ENCODE data around the gene PDSS2. TPM values are rescaled to one million over a fixed set of nuclear protein-coding genes. Genes with fewer than 3 reads are reported as not detected.

Gene PDSS2
- total RNA-seq, 1 experiment from 2014 or later, result 12.1 TPM

GRCh38 chr6:107470364-107470763 lies 11.0 kb upstream of the PDSS2 start:
- Mint-ChIP-seq H3K4me1 (peaks cover 17 to 31% of the 10 kb centered on the region in 2 experiments), H3K36me3 (ENCODE audit: insufficient read depth in 1 of 3, low read depth in 3 of 3) (no peaks in the 10 kb centered on the region), H3K27ac (no peak overlapping the region), H3K27me3 (ENCODE audit: low read depth) (no peaks in the 10 kb centered on the region), H3K4me3 (no peak overlapping the region), H3K9me3 (no peaks in the 10 kb centered on the region)
- H3K9me3 ChIP-seq (ENCODE audit: control insufficient read depth, low read depth, low read length), result no peaks in the 10 kb centered on the region
- no peak overlapping the region for H2BK20ac ChIP-seq (ENCODE audit: low read depth, low read length, poor library complexity, severe bottlenecking)
- H2BK120ac ChIP-seq (ENCODE audit: low read depth, low read length, poor library complexity, severe bottlenecking), result no peak overlapping the region
- H3K79me2 ChIP-seq (ENCODE audit: insufficient read depth, low read length), result no peaks in the 10 kb centered on the region
- H2BK15ac ChIP-seq (ENCODE audit: low read depth, low read length), result no peak overlapping the region
- no peak overlapping the region for H3K18ac ChIP-seq (ENCODE audit: insufficient read length, low read depth, low read length)
- no peak overlapping the region for H3K4me2 ChIP-seq (ENCODE audit: insufficient read depth, insufficient read length, low read length)
- no peak for DNase-seq
- H3K79me1 ChIP-seq (ENCODE audit: insufficient read depth, low read depth, low read length, poor library complexity, severe bottlenecking), result no peaks in the 10 kb centered on the region
- H3K9ac ChIP-seq (ENCODE audit: extremely low read depth, insufficient read length, low read length), result no peak overlapping the region
- peaks cover 3% of the 10 kb centered on the region; the same call in 1 of the 2 replicates for H3K4me1 ChIP-seq (ENCODE audit: insufficient read depth, low read length)
- H4K91ac ChIP-seq (ENCODE audit: insufficient read length, low read depth, low read length), result no peak overlapping the region
- no peak overlapping the region for H3T11ph ChIP-seq (ENCODE audit: low read length)
- no peak for TF ChIP-seq CTCF (conservative IDR thresholded peaks at IDR 0.05)
- no peaks in the 10 kb centered on the region for H4K20me1 ChIP-seq (ENCODE audit: control insufficient read depth, insufficient read depth, insufficient read length)
- no peaks in the 10 kb centered on the region for H3K27me3 ChIP-seq (ENCODE audit: insufficient read depth, low read length)
- H2AK5ac ChIP-seq (ENCODE audit: insufficient read length, low read length), result no peak overlapping the region
- H3K27ac ChIP-seq (ENCODE audit: insufficient read length, low read depth, low read length), result no peak overlapping the region
- no peak overlapping the region for H2AFZ ChIP-seq (ENCODE audit: low read length)
- no peak overlapping the region for H2BK12ac ChIP-seq (ENCODE audit: insufficient read length, low read depth, low read length)
- H4K5ac ChIP-seq (ENCODE audit: insufficient read length, low read depth, low read length), result no peak overlapping the region
- H3K23me2 ChIP-seq (ENCODE audit: insufficient read length, low read depth, low read length, poor library complexity, severe bottlenecking), result no peaks in the 10 kb centered on the region
- no peak overlapping the region for H3K23ac ChIP-seq (ENCODE audit: insufficient read length, low read depth, low read length)
- no CpG with 5 or more reads among the region's 1 CpG for WGBS (ENCODE audit: extremely low coverage, insufficient read length, low lambda C conversion rate)
- no peak overlapping the region for H3K56ac ChIP-seq (ENCODE audit: insufficient read length, low read depth, low read length)
- H3K4ac ChIP-seq (ENCODE audit: low read depth, low read length), result no peak overlapping the region
- H2BK5ac ChIP-seq (ENCODE audit: insufficient read length, low read length), result no peak overlapping the region
- no peak overlapping the region for H4K8ac ChIP-seq (replicated peaks; ENCODE audit: insufficient read length, low read depth, low read length)
- H3K14ac ChIP-seq (ENCODE audit: insufficient read depth, low read length), result no peak overlapping the region
